Measurements from ENCODE around the gene IGSF21.

The IGSF21 gene

GRCh38 chr1:18230840-18231239 lies 123.2 kb downstream of the IGSF21 start:
- H3K27ac ChIP-seq, result no peak overlapping the region
- DNase-seq (ENCODE audit: low spot score), result no peak
- TF ChIP-seq, protein P1, sequence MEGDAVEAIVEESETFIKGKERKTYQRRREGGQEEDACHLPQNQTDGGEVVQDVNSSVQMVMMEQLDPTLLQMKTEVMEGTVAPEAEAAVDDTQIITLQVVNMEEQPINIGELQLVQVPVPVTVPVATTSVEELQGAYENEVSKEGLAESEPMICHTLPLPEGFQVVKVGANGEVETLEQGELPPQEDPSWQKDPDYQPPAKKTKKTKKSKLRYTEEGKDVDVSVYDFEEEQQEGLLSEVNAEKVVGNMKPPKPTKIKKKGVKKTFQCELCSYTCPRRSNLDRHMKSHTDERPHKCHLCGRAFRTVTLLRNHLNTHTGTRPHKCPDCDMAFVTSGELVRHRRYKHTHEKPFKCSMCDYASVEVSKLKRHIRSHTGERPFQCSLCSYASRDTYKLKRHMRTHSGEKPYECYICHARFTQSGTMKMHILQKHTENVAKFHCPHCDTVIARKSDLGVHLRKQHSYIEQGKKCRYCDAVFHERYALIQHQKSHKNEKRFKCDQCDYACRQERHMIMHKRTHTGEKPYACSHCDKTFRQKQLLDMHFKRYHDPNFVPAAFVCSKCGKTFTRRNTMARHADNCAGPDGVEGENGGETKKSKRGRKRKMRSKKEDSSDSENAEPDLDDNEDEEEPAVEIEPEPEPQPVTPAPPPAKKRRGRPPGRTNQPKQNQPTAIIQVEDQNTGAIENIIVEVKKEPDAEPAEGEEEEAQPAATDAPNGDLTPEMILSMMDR (IDR thresholded peaks at IDR 0.05), result no peak
- no peak overlapping the region for H3K4me3 ChIP-seq

- TF ChIP-seq, protein P1 (IDR thresholded peaks at IDR 0.05), result no peak
- DNase-seq (ENCODE audit: low spot score), result no peak
- H3K4me3 ChIP-seq, result no peak overlapping the region
- H3K27ac ChIP-seq, result no peak overlapping the region
These were observed 124.5 kb downstream of the IGSF21 start for GRCh38 chr1:18232052-18232451.

GRCh38 chr1:18233176-18233864 lies 125.7 kb downstream of the IGSF21 start:
- no peak overlapping the region for H3K4me3 ChIP-seq
- H3K27ac ChIP-seq, result no peak overlapping the region
- TF ChIP-seq, protein P1 (IDR thresholded peaks at IDR 0.05), result no peak
- no peak for DNase-seq (ENCODE audit: low spot score)

DNA sequence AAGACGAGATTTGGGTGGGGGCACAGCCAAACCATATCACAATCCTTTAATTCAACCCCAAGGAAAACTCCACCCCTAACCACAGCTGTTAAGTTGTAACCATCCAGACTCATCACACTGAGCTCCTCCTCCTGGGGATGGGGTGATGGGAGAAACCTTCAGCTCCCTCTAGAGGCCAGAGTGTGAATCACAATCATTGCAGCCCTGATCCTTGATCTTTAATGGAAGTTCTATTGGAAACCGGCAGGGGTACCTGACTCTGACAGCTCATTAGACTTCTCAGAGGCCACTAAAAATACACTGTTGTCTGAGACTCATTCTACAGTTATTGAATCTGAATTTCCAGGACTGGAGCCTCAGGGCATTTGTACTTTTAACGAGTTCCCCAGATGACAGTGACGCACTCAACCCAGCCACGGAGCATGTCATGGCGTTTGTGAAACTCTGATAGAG lies 127.2 kb downstream of the IGSF21 start:
- TF ChIP-seq, protein P1 (IDR thresholded peaks at IDR 0.05), result no peak
- DNase-seq (ENCODE audit: low spot score), result no peak
- Histone ChIP-seq H3K4me3 (no peak overlapping the region), H3K27ac (no peak overlapping the region)

GRCh38 chr1:18237371-18237770 lies 129.8 kb downstream of the IGSF21 start:
- no peak overlapping the region for H3K4me3 ChIP-seq
- TF ChIP-seq, protein P1 (IDR thresholded peaks at IDR 0.05), result no peak
- H3K27ac ChIP-seq, result no peak overlapping the region
- DNase-seq (ENCODE audit: low spot score), result no peak

DNA sequence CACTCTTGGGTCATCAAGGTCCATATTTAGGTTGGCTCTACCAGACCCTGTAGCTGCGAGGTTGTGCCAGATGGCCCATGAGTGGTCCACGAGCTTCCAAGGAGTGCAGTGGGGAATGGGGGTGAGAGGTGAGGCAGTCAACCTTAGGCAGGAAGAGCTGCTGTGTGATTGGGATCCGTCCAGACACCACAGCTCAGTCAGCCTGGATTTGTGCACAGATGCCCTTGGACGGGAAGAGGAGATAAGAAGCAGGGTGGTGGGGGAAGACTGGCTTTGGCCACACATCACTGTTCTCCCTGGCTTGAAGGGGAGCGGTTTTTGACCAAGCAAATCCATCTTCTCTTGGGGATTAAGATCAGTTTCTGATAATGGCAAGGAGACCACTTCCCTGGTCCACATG lies 130.6 kb downstream of the IGSF21 start:
- H3K4me3 ChIP-seq, result no peak overlapping the region
- no peak for DNase-seq (ENCODE audit: low spot score)
- TF ChIP-seq, protein P1 (IDR thresholded peaks at IDR 0.05), result no peak
- no peak overlapping the region for H3K27ac ChIP-seq

DNA sequence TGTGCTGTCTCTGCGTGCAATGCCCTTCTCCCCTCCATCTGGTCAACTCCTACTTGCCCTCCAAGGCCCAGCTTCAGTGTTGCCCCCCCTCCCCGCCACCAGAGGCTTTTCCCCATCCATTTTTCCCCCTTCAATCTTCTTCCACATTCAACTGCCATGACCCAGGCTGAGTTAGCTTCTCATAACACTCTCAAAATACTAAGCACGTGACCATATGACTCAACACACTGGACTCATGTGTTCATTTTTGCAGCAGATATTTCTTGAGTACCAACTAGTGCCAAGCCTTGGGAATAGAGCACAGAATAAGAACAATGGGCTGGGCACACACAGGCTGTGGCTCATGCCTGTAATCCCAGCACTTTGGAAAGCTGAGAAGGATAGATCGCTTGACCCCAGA lies 132.1 kb downstream of the IGSF21 start:
- H3K27ac ChIP-seq, result no peak overlapping the region
- no peak for DNase-seq (ENCODE audit: low spot score)
- H3K4me3 ChIP-seq, result no peak overlapping the region
- TF ChIP-seq, protein P1 (IDR thresholded peaks at IDR 0.05), result no peak
